HG02981 (cell line): ENCODE results near the gene PDAP1.
"Not testable (repeated sequence)": the region's sequence is repeated elsewhere in the genome, so short reads cannot be mapped to it uniquely, and the experiment has no call there.

Source experiments
- ATAC-seq: cut with Tn5 transposase; IDR thresholded peaks from one replicate; pipeline ENCODE4 v1.9.1; 2021; ENCODE audit warnings: mild to moderate bottlenecking, moderate library complexity; ENCODE audit not compliant: unreplicated experiment

PDAP1 gene

GRCh38 chr7:99408379-99409191 is at the start of gene PDAP1, which contains the start of gene BUD31:
Gene PDAP1, minus strand, starts transcription at chr7:99408597. Its CDS starts 49 bp downstream, at chr7:99408548.
Gene BUD31, plus strand, starts transcription at chr7:99408969. Its CDS starts 2,124 bp downstream, at chr7:99411093.
- ATAC-seq, result peak; percentile 67

- no peak for ATAC-seq
Observed at GRCh38 chr7:99457650-99458493, 49.5 kb upstream of the PDAP1 start.

- ATAC-seq, result no peak
Observed at GRCh38 chr7:99457050-99457649, 48.8 kb upstream of the PDAP1 start.

GRCh38 chr7:99456288-99456687 is 47.9 kb upstream of the PDAP1 start:
- ATAC-seq, result no peak

GRCh38 chr7:99455874-99456273 is 47.5 kb upstream of the PDAP1 start:
- ATAC-seq, result no peak

- ATAC-seq, result no peak
Observed at GRCh38 chr7:99453105-99453504, 44.7 kb upstream of the PDAP1 start.

- no peak for ATAC-seq
Observed at GRCh38 chr7:99452541-99452940, 44.1 kb upstream of the PDAP1 start.

- no peak for ATAC-seq
Observed at GRCh38 chr7:99451936-99452335, 43.5 kb upstream of the PDAP1 start.

GRCh38 chr7:99449326-99449725 is 40.9 kb upstream of the PDAP1 start:
- ATAC-seq, result no peak

GRCh38 chr7:99448855-99449254 is 40.5 kb upstream of the PDAP1 start:
- ATAC-seq, result no peak

- ATAC-seq, result no peak
Observed at GRCh38 chr7:99447943-99448342, 39.5 kb upstream of the PDAP1 start.

- ATAC-seq, result no peak
Observed at GRCh38 chr7:99446096-99446495, 37.7 kb upstream of the PDAP1 start.

GRCh38 chr7:99440195-99440594 is 31.8 kb upstream of the PDAP1 start:
- ATAC-seq, result no peak

- peak; percentile 93 for ATAC-seq
Observed at GRCh38 chr7:99438573-99439480, 30.4 kb upstream of the PDAP1 start, which contains the start of the genes CPSF4 and PTCD1. Gene CPSF4, plus strand, starts transcription at chr7:99438943. Its CDS starts 140 bp downstream, at chr7:99439083. Gene PTCD1, minus strand, starts transcription at chr7:99438798. Its CDS starts 3,556 bp downstream, at chr7:99435242.

GRCh38 chr7:99437946-99438572 is 29.7 kb upstream of the PDAP1 start:
- ATAC-seq, result peak; percentile 3

GRCh38 chr7:99433158-99433557 is 24.8 kb upstream of the PDAP1 start:
- no peak for ATAC-seq

- not testable (repeated sequence) for ATAC-seq
Observed at GRCh38 chr7:99431756-99432540, 23.6 kb upstream of the PDAP1 start.

- ATAC-seq, result no peak
Observed at GRCh38 chr7:99429756-99430155, 21.4 kb upstream of the PDAP1 start.
